H1 (cell line): ENCODE data around the gene PPY. TPM values are rescaled to one million over a fixed set of nuclear protein-coding genes. Genes with fewer than 3 reads are reported as not detected.

Experiments
- BACH1 ChIP-seq: IDR thresholded peaks from 2 replicates; pipeline ENCODE4 v1.6.1; 2012; ENCODE audit warnings: low read length, improper control_type of control experiment
- CHD7 ChIP-seq: fragments of 300-600 bp; sonication (generic); IDR thresholded peaks from 2 replicates; pipeline ENCODE4 v1.7.1; 2012; ENCODE audit warnings: low read length, moderate library complexity, mild to moderate bottlenecking, inconsistent platforms; ENCODE audit not compliant: insufficient replicate concordance
- EGR1 ChIP-seq: IDR thresholded peaks from 2 replicates; pipeline ENCODE4 v1.6.1; 2011; ENCODE audit warnings: low read depth, low read length, borderline replicate concordance
- GTF2F1 ChIP-seq: IDR thresholded peaks from 2 replicates; pipeline ENCODE4 v1.6.1; 2012; ENCODE audit warnings: low read depth, low read length, improper control_type of control experiment, borderline replicate concordance
- JUN ChIP-seq: IDR thresholded peaks from 2 replicates; pipeline ENCODE4 v1.6.1; 2011; ENCODE audit warnings: low read depth, mild to moderate bottlenecking, improper control_type of control experiment, low read length
- KDM1A ChIP-seq: fragments of 200-600, 300-600 bp; sonication (generic); IDR thresholded peaks from 2 replicates; pipeline ENCODE4 v1.7.1; 2016; ENCODE audit warnings: mild to moderate bottlenecking, low read length, borderline replicate concordance
- NANOG ChIP-seq: IDR thresholded peaks from 2 replicates; pipeline ENCODE4 v1.6.1; 2011; ENCODE audit warnings: low read length, low read depth, mild to moderate bottlenecking, inconsistent platforms; ENCODE audit not compliant: insufficient read depth, poor library complexity, severe bottlenecking
- RBBP5 ChIP-seq: IDR thresholded peaks from 2 replicates; pipeline ENCODE4 v1.7.1; 2012; ENCODE audit warnings: low read depth, mild to moderate bottlenecking, inconsistent platforms, low read length, moderate library complexity, borderline replicate concordance
- SAP30 ChIP-seq: fragments of 300-600 bp; sonication (generic); IDR thresholded peaks from 2 replicates; pipeline ENCODE4 v1.7.1; 2012; ENCODE audit warnings: low read length, moderate library complexity, mild to moderate bottlenecking, inconsistent platforms; ENCODE audit not compliant: insufficient read depth, insufficient replicate concordance
- SIRT6 ChIP-seq: IDR thresholded peaks from one replicate; pipeline ENCODE4 v1.7.1; 2012; ENCODE audit warnings: low read length, inconsistent platforms
- polyA plus RNA-seq, 7 experiments: library from polyadenylated mRNA; depleted of rRNA in 3 of 7; stranded (reverse) in 5 of 7; unstranded in 2 of 7; fragments of >200 nt in 5 of 7; fragments of 200-250 nt in 2 of 7; gene quantifications; 1 replicate in 5 of 7; 2 replicates in 1 of 7; 4 replicates in 1 of 7; pipeline versions ENCODE4 v1.2.1 to v1.2.3, GENCODE V29; 2011 to 2013; ENCODE audit warnings: missing spikeins in 2 of 7, mixed read lengths in 2 of 7
- total RNA-seq: library from RNA; stranded (reverse); fragmentation: NEBNext Ultra II Directional; extraction: Animal tissue kit (Norgen Biotek cat#: 25700); gene quantifications from 2 replicates; pipeline ENCODE4 v1.2.1, GENCODE V29; 2021

The PPY gene
- total and polyA plus RNA-seq, 2 of the 8 experiments (the other 6 are each of a cell fraction or from before 2014, with no cell fraction given) = 0.26 TPM; not detected in 1

- TF ChIP-seq CHD7 (no peak), EGR1 (peak; percentile 72; the same call in 1 of the 2 replicates), JUN (no peak), SAP30 (no peak), SIRT6 (no peak), GTF2F1 (no peak), BACH1 (no peak), NANOG (no peak), KDM1A (no peak), RBBP5 (no peak)
Observed at GRCh38 chr17:43905985-43906852, 36.1 kb downstream of the PPY start (continued).
